Endothelial cell of umbilical vein (primary cell): Measurements from ENCODE around the gene ADARB1.

Experiments used
- CTCF ChIP-seq, 2 donors: IDR thresholded peaks; 1 replicate in 1 of 2; 2 replicates in 1 of 2; pipeline ENCODE4 v1.5.1; 2011; ENCODE audit warnings: low read length in 2 of 2, mild to moderate bottlenecking in 2 of 2, moderate library complexity in 2 of 2, control low read depth in 1 of 2, inconsistent platforms in 1 of 2, low read depth in 1 of 2; ENCODE audit not compliant: insufficient read depth in 1 of 2; ENCODE audit errors: extremely low read depth in 1 of 2
- EZH2 ChIP-seq: IDR thresholded peaks from 2 replicates; pipeline ENCODE4 v1.6.1; 2012; ENCODE audit warnings: borderline replicate concordance, low read depth, mild to moderate bottlenecking, moderate library complexity, low read length, inconsistent platforms; ENCODE audit not compliant: severe bottlenecking
- FOS ChIP-seq: IDR thresholded peaks from 2 replicates; pipeline ENCODE4 v1.6.1; 2011; ENCODE audit warnings: mild to moderate bottlenecking, low read length, moderate library complexity, borderline replicate concordance; ENCODE audit not compliant: insufficient read depth
- GATA2 ChIP-seq: IDR thresholded peaks from 2 replicates; pipeline ENCODE4 v1.7.0; 2011; ENCODE audit warnings: low read depth, mild to moderate bottlenecking, moderate library complexity, mixed read lengths, low read length; ENCODE audit not compliant: insufficient read length, insufficient read depth
- JUN ChIP-seq: IDR thresholded peaks from 2 replicates; pipeline ENCODE4 v1.6.1; 2011; ENCODE audit warnings: borderline replicate concordance, low read depth; ENCODE audit not compliant: insufficient read length, insufficient read depth
- MAX ChIP-seq: IDR thresholded peaks from 2 replicates; pipeline ENCODE4 v1.6.1; 2011; ENCODE audit not compliant: insufficient read depth, insufficient read length
- MYC ChIP-seq: IDR thresholded peaks from one replicate; pipeline ENCODE4 v1.6.1; 2011; ENCODE audit warnings: mild to moderate bottlenecking, low read depth, low read length
- POLR2A ChIP-seq: IDR thresholded peaks from 2 replicates; pipeline ENCODE4 v1.6.1; 2012; ENCODE audit warnings: low read depth, mild to moderate bottlenecking, control low read depth, low read length
- POLR2AphosphoS5 ChIP-seq: IDR thresholded peaks from 2 replicates; pipeline ENCODE4 v1.6.1; 2012; ENCODE audit warnings: low read depth, mild to moderate bottlenecking, control low read depth, low read length, moderate library complexity; ENCODE audit not compliant: insufficient read depth

GRCh38 chr21:45059121-45059520 is 15.3 kb upstream of the ADARB1 start:
- TF ChIP-seq POLR2A (no peak), CTCF (IDR thresholded peaks at IDR 0.05; ENCODE audit: extremely low read depth in 1 of 2, insufficient read depth in 1 of 2, low read depth in 1 of 2, low read length in 2 of 2) (no peak), EZH2 (no peak), MYC (no peak), POLR2AphosphoS5 (no peak), GATA2 (no peak), MAX (no peak), FOS (no peak), JUN (no peak)
